K562 (cell line): Measurements from ENCODE around the gene PSMA7. TPM values are rescaled to one million over a fixed set of nuclear protein-coding genes. Genes with fewer than 3 reads are reported as not detected.

ENCODE experiments used
- CTBP1 ChIP-seq: fragments of 450-650 bp; IDR thresholded peaks from 2 replicates; pipeline ENCODE4 v1.6.1; 2016; ENCODE audit warnings: borderline replicate concordance
- EGR1 ChIP-seq: fragments of 450-650 bp; conservative IDR thresholded peaks from 2 replicates; pipeline ENCODE4 v1.6.1; 2017; ENCODE audit warnings: mild to moderate bottlenecking
- FOXJ3 ChIP-seq: sonication (generic); formaldehyde crosslinking; IDR thresholded peaks from 2 replicates; pipeline ENCODE4 v1.4.0; 2020; ENCODE audit warnings: mild to moderate bottlenecking, missing genetic modification reagents
- HNRNPLL ChIP-seq: fragments of 200-400 bp; formaldehyde crosslinking; IDR thresholded peaks from 2 replicates; pipeline ENCODE4 v1.6.1; 2017; ENCODE audit warnings: low read length, low read depth, mild to moderate bottlenecking; ENCODE audit not compliant: poor library complexity, severe bottlenecking
- KDM2B ChIP-seq: fragments of 250-450 bp; sonication (Bioruptor Pico); IDR thresholded peaks from 2 replicates; pipeline ENCODE4 v1.8.0; 2021; ENCODE audit warnings: mild to moderate bottlenecking, moderate library complexity
- L3MBTL2 ChIP-seq: fragments of 450-650 bp; IDR thresholded peaks from 2 replicates; pipeline ENCODE4 v1.6.1; 2016; ENCODE audit warnings: mild to moderate bottlenecking, moderate library complexity
- MAZ ChIP-seq, 2 experiments: fragments of 450-650 bp in 1 of 2; sonication (generic) in 1 of 2; formaldehyde crosslinking; IDR thresholded peaks in 1 of 2; conservative IDR thresholded peaks in 1 of 2; 2 replicates each; pipeline versions ENCODE4 v1.4.0 to v1.5.0; 2020; ENCODE audit warnings: mild to moderate bottlenecking in 1 of 2, missing genetic modification reagents in 1 of 2
- MTA3 ChIP-seq: fragments of 450-650 bp; formaldehyde crosslinking; IDR thresholded peaks from 2 replicates; pipeline ENCODE4 v1.6.1; 2017; ENCODE audit warnings: mild to moderate bottlenecking, borderline replicate concordance
- MYC ChIP-seq, 2 experiments: fragments of 250-450 bp in 1 of 2; sonication (Bioruptor Pico) in 1 of 2; IDR thresholded peaks; 2 replicates each; pipeline versions ENCODE4 v1.5.1 to v1.6.1; 2012 to 2021; ENCODE audit warnings: low read depth in 2 of 2, borderline replicate concordance in 1 of 2, improper control_type of control experiment in 1 of 2, low read length in 1 of 2, mild to moderate bottlenecking in 1 of 2, moderate library complexity in 1 of 2
- NFE2 ChIP-seq: IDR thresholded peaks from 2 replicates; pipeline ENCODE4 v1.6.1; 2014; ENCODE audit warnings: antibody characterized with exemption, low read depth
- PHF8 ChIP-seq: fragments of 200-600 bp; sonication (generic); IDR thresholded peaks from 2 replicates; pipeline ENCODE4 v1.6.1; 2012; ENCODE audit warnings: mixed run types, mild to moderate bottlenecking, inconsistent platforms, low read length, moderate library complexity, borderline replicate concordance
- PRPF4 ChIP-seq: fragments of 200-400 bp; formaldehyde crosslinking; IDR thresholded peaks from one replicate; pipeline ENCODE4 v1.6.1; 2017; ENCODE audit warnings: low read length, low read depth, mild to moderate bottlenecking; ENCODE audit not compliant: insufficient read depth, poor library complexity, severe bottlenecking
- RCOR1 ChIP-seq, 2 experiments: IDR thresholded peaks; 2 replicates each; pipeline ENCODE4 v1.6.1; 2012; ENCODE audit warnings: low read depth in 2 of 2, low read length in 2 of 2, borderline replicate concordance in 1 of 2, improper control_type of control experiment in 1 of 2
- TEAD4 ChIP-seq, 2 experiments: sonication (generic) in 1 of 2; formaldehyde crosslinking in 1 of 2; IDR thresholded peaks; 2 replicates each; pipeline versions ENCODE4 v1.6.1 to v1.8.0; 2012 to 2022; ENCODE audit warnings: borderline replicate concordance in 1 of 2, inconsistent platforms in 1 of 2, low read length in 1 of 2, mild to moderate bottlenecking in 1 of 2, missing genetic modification reagents in 1 of 2
- TSHZ1 ChIP-seq: fragments of 250-450 bp; sonication (Bioruptor Pico); IDR thresholded peaks from 2 replicates; pipeline ENCODE4 v1.4.0; 2020; ENCODE audit warnings: mild to moderate bottlenecking, moderate library complexity
- USF1 ChIP-seq: sonication (generic); formaldehyde crosslinking; IDR thresholded peaks from 2 replicates; pipeline ENCODE4 v1.9.0; 2022; ENCODE audit warnings: mild to moderate bottlenecking, missing genetic modification reagents
- ZFX ChIP-seq: sonication (generic); formaldehyde crosslinking; IDR thresholded peaks from 2 replicates; pipeline ENCODE4 v1.8.0; 2022; ENCODE audit warnings: mild to moderate bottlenecking, missing genetic modification reagents, moderate library complexity
- ZNF24 ChIP-seq: fragments of 450-650 bp; IDR thresholded peaks from 2 replicates; pipeline ENCODE4 v1.6.1; 2016
- ZNF512 ChIP-seq: IDR thresholded peaks from 2 replicates; pipeline ENCODE4 v1.6.1; 2016; ENCODE audit warnings: missing genetic modification characterization, missing compliant biosample characterization
- ZNF589 ChIP-seq: fragments of 200-800 bp; sonication (Bioruptor generic); IDR thresholded peaks from 2 replicates; pipeline ENCODE4 v1.6.1; 2016; ENCODE audit warnings: low read depth, missing genetic modification characterization, missing compliant biosample characterization
- polyA plus RNA-seq, 8 experiments: library from polyadenylated mRNA; depleted of rRNA in 4 of 8; stranded (reverse) in 5 of 8; unstranded in 3 of 8; fragments of >200 nt; fragmentation: Nextera tagmentation in 2 of 8; fragmentation: Illumina TruSeq in 1 of 8; extraction: Ambion mirVana in 2 of 8; extraction: Trizol in 1 of 8; gene quantifications; 2 replicates each; pipeline versions ENCODE4 v1.2.1 to v1.2.3, GENCODE V29; 2011 to 2014; ENCODE audit warnings: inconsistent platforms in 1 of 8, missing spikeins in 1 of 8
- total RNA-seq, 7 experiments: library from RNA; depleted of rRNA in 6 of 7; stranded (reverse); fragments of >200 nt in 6 of 7; fragmentation: Illumina TruSeq in 2 of 7; extraction: Trizol in 2 of 7; gene quantifications; 2 replicates each; pipeline versions ENCODE4 v1.2.1 to v1.2.3, GENCODE V29; 2011 to 2021; ENCODE audit warnings: low replicate concordance in 1 of 7

PSMA7 gene
- total and polyA plus RNA-seq, 9 of the 15 experiments (the other 6 are each of a cell fraction or from before 2014, with no cell fraction given) = 257 to 510 (median 393) TPM

GRCh38 chr20:62143957-62144825 lies 997 bp upstream of the PSMA7 start (continued):
- no peak for TF ChIP-seq TSHZ1 (CRISPR knock-in tag)
- 0 out of 4 replicates have a peak, but pooled peaks of 1 of the 2 experiments have one; percentile 46 for TF ChIP-seq RCOR1 (IDR thresholded peaks at IDR 0.05; ENCODE audit: borderline replicate concordance in 1 of 2, low read depth in 2 of 2, low read length in 2 of 2)
- TF ChIP-seq HNRNPLL = peak; percentile 98
- TF ChIP-seq ZNF24 = peak; percentile 61; the same call in 1 of the 2 replicates
- TF ChIP-seq MAZ (CRISPR knock-in tag; conservative IDR thresholded peaks at IDR 0.05 in 1 of 2, IDR thresholded peaks at IDR 0.05 in 1 of 2) = peak; percentile 45 to 51; a peak in 1 of 4 replicates
- peak; percentile 48 for TF ChIP-seq EGR1
- TF ChIP-seq ZFX = peak; percentile 38; the same call in 1 of the 2 replicates
- no peak for TF ChIP-seq TEAD4 (IDR thresholded peaks at IDR 0.05; ENCODE audit: low read length)
- TF ChIP-seq TEAD4 (CRISPR knock-in tag; IDR thresholded peaks at IDR 0.05; ENCODE audit: borderline replicate concordance) = no peak
- TF ChIP-seq PRPF4 = peak; percentile 5
- TF ChIP-seq PHF8 = peak; percentile 34; the same call in 1 of the 2 replicates
- TF ChIP-seq FOXJ3 (CRISPR knock-in tag) = no peak
- TF ChIP-seq MTA3 = peak; percentile 62
- TF ChIP-seq ZNF589 = no peak
- TF ChIP-seq KDM2B (CRISPR knock-in tag) = peak; percentile 87; the same call in 1 of the 2 replicates
- TF ChIP-seq ZNF512 (tag) = no peak
- no peak for TF ChIP-seq NFE2
- TF ChIP-seq L3MBTL2 = peak; percentile 90
- TF ChIP-seq CTBP1 = peak; percentile 74
- 0 out of 2 replicates have a peak, but pooled peaks have one; percentile 39 for TF ChIP-seq MYC (IDR thresholded peaks at IDR 0.05; ENCODE audit: low read depth, low read length)
- TF ChIP-seq MYC (CRISPR knock-in tag; IDR thresholded peaks at IDR 0.05; ENCODE audit: borderline replicate concordance, low read depth) = no peak
- TF ChIP-seq USF1 (CRISPR knock-in tag) = no peak
